Cardiac fibroblast (primary cell): ENCODE data around the gene NUDT1.

ENCODE experiments used
- DNase-seq, 2 donors: peaks; one replicate each; pipeline versions ENCODE4 v3.0.0 to v3.0.0-alpha.2; 2010; ENCODE audit warnings: low read depth in 2 of 2
- H3K4me3 ChIP-seq, 2 donors: replicated peaks in 1 of 2; 1 replicate in 1 of 2; 2 replicates in 1 of 2; pipeline ENCODE4 v1.5.1; 2011; ENCODE audit warnings: low read depth in 2 of 2, low read length in 2 of 2, mild to moderate bottlenecking in 2 of 2, moderate library complexity in 1 of 2
- TF ChIP-seq, protein P1 (sequence below): IDR thresholded peaks from one replicate; pipeline ENCODE4 v1.5.1; 2011; ENCODE audit warnings: low read depth, mild to moderate bottlenecking, low read length, inconsistent platforms

NUDT1 gene

DNA sequence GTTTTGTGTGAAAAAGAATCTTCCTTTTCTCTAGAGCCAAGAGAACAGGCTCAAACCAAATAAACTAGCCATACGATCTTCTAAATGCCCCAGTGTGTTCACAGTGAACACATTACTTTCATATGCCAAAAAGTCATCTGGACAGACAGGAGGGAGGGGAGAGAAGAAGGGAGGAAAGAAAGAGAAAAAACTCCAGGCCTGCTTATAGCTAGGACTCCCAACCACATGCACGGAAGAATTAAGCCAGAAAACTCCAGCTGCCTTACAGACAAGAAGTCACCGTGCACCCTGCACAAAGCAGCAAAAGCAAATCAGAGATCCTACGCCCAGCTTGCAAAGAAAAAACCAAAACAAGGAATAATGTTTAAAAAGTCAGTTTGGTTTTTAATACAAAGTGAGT is 37.9 kb downstream of the NUDT1 start:
- TF ChIP-seq, protein P1, sequence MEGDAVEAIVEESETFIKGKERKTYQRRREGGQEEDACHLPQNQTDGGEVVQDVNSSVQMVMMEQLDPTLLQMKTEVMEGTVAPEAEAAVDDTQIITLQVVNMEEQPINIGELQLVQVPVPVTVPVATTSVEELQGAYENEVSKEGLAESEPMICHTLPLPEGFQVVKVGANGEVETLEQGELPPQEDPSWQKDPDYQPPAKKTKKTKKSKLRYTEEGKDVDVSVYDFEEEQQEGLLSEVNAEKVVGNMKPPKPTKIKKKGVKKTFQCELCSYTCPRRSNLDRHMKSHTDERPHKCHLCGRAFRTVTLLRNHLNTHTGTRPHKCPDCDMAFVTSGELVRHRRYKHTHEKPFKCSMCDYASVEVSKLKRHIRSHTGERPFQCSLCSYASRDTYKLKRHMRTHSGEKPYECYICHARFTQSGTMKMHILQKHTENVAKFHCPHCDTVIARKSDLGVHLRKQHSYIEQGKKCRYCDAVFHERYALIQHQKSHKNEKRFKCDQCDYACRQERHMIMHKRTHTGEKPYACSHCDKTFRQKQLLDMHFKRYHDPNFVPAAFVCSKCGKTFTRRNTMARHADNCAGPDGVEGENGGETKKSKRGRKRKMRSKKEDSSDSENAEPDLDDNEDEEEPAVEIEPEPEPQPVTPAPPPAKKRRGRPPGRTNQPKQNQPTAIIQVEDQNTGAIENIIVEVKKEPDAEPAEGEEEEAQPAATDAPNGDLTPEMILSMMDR: no peak
- no peak overlapping the region for H3K4me3 ChIP-seq
- no peak for DNase-seq

DNA sequence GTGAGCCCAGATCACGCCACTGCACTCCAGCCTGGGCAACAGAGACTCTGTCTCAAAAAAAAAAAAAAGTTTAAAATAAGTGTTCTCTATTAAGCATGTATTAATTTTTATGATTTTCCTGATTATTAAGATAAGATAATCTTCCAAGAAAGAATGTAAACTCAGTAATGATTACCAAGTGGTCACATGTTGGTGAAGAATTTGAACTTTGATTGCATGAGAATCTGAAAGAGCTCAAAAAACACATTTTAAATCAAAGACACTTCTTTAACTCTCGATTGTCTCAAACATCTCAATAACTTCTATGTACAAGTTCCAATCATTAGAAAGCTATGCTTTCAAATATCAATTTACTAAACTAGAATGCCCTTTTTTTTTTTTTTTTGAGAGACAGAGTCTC is 38.4 kb downstream of the NUDT1 start:
- TF ChIP-seq, protein P1: no peak
- H3K4me3 ChIP-seq: no peak overlapping the region
- DNase-seq: no peak

DNA sequence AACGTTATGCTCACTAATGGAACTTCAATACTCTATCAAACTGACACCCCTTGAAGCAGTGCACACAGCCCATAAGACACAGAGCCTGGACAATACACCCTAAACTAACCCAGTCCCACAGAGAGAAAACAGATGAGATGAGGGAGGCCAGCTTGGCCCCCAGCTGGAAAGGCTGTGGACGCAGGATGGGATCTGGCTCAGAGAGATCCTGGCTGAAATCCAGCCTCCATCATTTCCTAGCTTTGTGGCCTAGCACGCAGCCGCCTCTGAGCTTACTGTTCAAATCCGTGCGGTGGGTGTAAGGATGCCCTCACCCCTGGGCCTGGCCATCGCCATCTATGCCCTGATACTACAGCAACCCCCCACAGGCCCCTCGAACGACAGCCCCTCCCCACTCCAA is 39.5 kb downstream of the NUDT1 start:
- TF ChIP-seq, protein P1: no peak
- peak; percentile 33 to 70 for DNase-seq
- no peak overlapping the region for H3K4me3 ChIP-seq

DNA sequence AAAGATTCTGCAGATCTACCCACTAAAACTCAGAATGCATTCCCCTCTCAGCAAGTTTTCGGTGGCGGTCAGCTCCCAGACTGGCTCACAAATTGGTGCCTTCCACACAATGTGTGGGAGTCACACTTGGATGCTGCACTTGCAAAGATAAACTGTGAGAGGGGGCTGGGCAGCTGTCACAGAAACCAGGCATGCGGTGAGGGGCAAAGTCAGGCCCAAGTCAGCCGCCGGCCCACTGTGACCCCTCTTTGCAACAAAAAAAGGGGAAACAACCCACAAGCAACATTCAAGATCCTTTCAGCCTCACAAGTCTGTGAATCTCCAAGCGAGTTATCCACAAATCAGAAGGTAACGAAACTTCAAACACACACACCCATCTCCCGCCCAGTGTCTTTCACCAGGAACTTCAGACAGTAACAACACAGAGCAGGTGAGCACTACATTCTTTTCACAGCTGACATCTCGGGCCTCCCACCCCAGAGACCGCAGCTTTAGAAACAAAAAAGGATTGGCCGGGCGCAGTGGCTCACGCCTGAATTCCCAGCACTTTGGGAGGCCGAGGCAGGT is 40.2 kb downstream of the NUDT1 start:
- H3K4me3 ChIP-seq: no peak overlapping the region
- no peak for DNase-seq
- TF ChIP-seq, protein P1: no peak

DNA sequence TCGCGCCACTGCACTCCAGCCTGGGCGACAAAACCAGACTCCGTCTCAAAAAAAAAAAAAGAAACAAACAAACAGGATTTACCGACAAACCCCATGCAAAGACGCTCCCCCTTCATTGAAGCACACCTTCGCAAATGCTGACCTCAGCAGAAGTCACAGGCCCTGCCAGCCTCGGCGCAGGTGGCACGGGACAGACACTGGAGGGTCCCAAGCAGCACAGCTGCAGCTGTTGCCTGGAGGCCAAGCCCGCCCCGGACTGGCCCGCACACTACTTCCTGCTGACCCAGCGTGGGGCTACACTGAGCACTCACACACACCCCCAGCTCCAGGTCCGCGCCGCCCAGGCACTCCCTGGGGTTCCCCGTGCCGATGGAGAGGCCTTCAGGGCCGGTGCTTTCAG is 41.0 kb downstream of the NUDT1 start:
- TF ChIP-seq, protein P1: no peak
- DNase-seq: no peak
- no peak overlapping the region for H3K4me3 ChIP-seq

DNA sequence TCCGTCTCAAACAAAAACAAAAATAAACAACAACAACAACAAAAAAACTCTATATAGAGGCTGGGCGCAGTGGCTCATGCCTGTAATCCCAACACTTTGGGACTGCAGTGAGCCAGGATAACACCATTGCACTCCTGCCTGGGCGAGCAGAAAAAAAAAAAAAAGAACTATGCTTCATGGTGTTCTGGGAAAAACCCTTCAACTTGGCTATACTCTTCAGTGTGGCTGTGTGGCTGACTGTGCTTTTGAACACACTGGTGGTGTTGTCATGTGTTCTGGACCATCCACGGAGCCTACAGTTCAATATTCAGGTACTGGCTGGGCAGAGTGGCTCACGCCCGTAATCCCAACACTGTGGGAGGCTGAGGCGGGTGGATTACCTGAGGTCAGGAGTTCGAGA is 45.7 kb downstream of the NUDT1 start:
- TF ChIP-seq, protein P1: no peak
- DNase-seq: no peak
- no peak overlapping the region for H3K4me3 ChIP-seq

DNA sequence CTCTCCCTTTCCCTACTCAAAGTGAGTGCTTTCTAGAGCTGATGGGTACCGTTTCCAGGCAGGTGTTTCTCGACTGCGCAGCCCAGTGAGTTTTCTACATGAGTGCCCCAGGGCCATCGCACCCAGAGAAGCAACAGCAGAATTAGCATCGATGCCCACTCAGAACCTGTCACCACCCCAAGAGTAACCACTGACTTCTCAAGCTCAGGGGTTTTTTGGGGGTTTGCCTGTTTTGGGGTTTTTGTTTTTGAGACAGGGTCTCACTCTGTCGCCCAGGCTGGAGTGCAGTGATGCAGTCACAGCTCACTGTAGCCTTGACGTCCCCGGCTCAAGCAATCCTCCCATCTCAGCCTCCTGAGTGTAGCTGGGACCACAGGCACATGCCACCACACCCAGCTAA is 46.5 kb downstream of the NUDT1 start:
- no peak for DNase-seq
- H3K4me3 ChIP-seq: no peak overlapping the region
- TF ChIP-seq, protein P1: no peak
